HG02870 (cell line): Measurements from ENCODE around the gene KCTD14.
"Not testable (repeated sequence)": the region's sequence is repeated elsewhere in the genome, so short reads cannot be mapped to it uniquely, and the experiment has no call there.

ENCODE experiments used
- ATAC-seq: cut with Tn5 transposase; IDR thresholded peaks from one replicate; pipeline ENCODE4 v1.9.1; 2021; ENCODE audit warnings: mild to moderate bottlenecking, moderate library complexity; ENCODE audit not compliant: unreplicated experiment

KCTD14 gene

GRCh38 chr11:78022397-78023396, at the start of gene KCTD14:
TSS of gene KCTD14 (minus strand) at chr11:78023276. CDS start at chr11:78023249, 27 bp downstream.
- ATAC-seq: no peak

- no peak for ATAC-seq
Observed at GRCh38 chr11:78072455-78072854, 49.4 kb upstream of the KCTD14 start.

- no peak for ATAC-seq
Observed at GRCh38 chr11:78071717-78072116, 48.6 kb upstream of the KCTD14 start.

GRCh38 chr11:78070621-78071020, 47.5 kb upstream of the KCTD14 start:
- ATAC-seq: no peak

- ATAC-seq: no peak
Observed at GRCh38 chr11:78069465-78069864, 46.4 kb upstream of the KCTD14 start.

- ATAC-seq: no peak
Observed at GRCh38 chr11:78067704-78068103, 44.6 kb upstream of the KCTD14 start.

- ATAC-seq: no peak
Observed at GRCh38 chr11:78066471-78066870, 43.4 kb upstream of the KCTD14 start.

- no peak for ATAC-seq
Observed at GRCh38 chr11:78065203-78065602, 42.1 kb upstream of the KCTD14 start.

GRCh38 chr11:78063440-78064181, 40.5 kb upstream of the KCTD14 start, which contains the start of gene THRSP:
TSS of gene THRSP (plus strand) at chr11:78063861. CDS start at chr11:78063882, 21 bp downstream.
- no peak for ATAC-seq

GRCh38 chr11:78062671-78063070, 39.6 kb upstream of the KCTD14 start:
- ATAC-seq: no peak

GRCh38 chr11:78061921-78062311, 38.8 kb upstream of the KCTD14 start:
- no peak for ATAC-seq

GRCh38 chr11:78061088-78061920, 38.2 kb upstream of the KCTD14 start:
- no peak for ATAC-seq

- ATAC-seq: no peak
Observed at GRCh38 chr11:78060533-78060932, 37.5 kb upstream of the KCTD14 start.

- ATAC-seq: not testable (repeated sequence)
Observed at GRCh38 chr11:78059749-78060328, 36.8 kb upstream of the KCTD14 start.

GRCh38 chr11:78057462-78058055, 34.5 kb upstream of the KCTD14 start:
- ATAC-seq: no peak

GRCh38 chr11:78056093-78056492, 33.0 kb upstream of the KCTD14 start:
- no peak for ATAC-seq

GRCh38 chr11:78054971-78055370, 31.9 kb upstream of the KCTD14 start:
- no peak for ATAC-seq

GRCh38 chr11:78050964-78051831, 28.1 kb upstream of the KCTD14 start:
- no peak for ATAC-seq

GRCh38 chr11:78049348-78049747, 26.3 kb upstream of the KCTD14 start:
- no peak for ATAC-seq
